Activated CD8-positive, alpha-beta memory T cell treated with anti-CD3 and anti-CD28 coated beads, Interleukin-2, amount 10 ng/mL, durations not matched to agents 7 days and 5 days (primary cell): Measurements from ENCODE around the gene ACRBP. TPM values are rescaled to one million over a fixed set of nuclear protein-coding genes. Genes with fewer than 3 reads are reported as not detected.

Experiments
- ATAC-seq: fragments of 150-1000 bp; cut with Tn5 transposase; one replicate; pipeline ENCODE4 v1.10.0; 2021; ENCODE audit warnings: moderate library complexity
- CTCF ChIA-PET: fragments of 350-600 bp; sonication (Branson Sonifier 250); formaldehyde crosslinking; loops from one replicate; lab custom pipeline; 2021; ENCODE audit warnings: antibody characterized with exemption; lab: Charles Lee
- DNase-seq: peaks from one replicate; pipeline ENCODE4 v3.0.0-alpha.2; 2020
- H3K27ac Mint-ChIP-seq: one replicate; pipeline ENCODE4 v1.8.0; 2021; ENCODE audit warnings: mild to moderate bottlenecking, mixed read lengths
- H3K27me3 Mint-ChIP-seq: one replicate; pipeline ENCODE4 v1.8.0; 2021; ENCODE audit warnings: mixed read lengths
- H3K36me3 Mint-ChIP-seq: one replicate; pipeline ENCODE4 v1.8.0; 2021; ENCODE audit warnings: mild to moderate bottlenecking, mixed read lengths
- H3K4me1 Mint-ChIP-seq: one replicate; pipeline ENCODE4 v1.8.0; 2021; ENCODE audit warnings: mixed read lengths
- H3K4me3 Mint-ChIP-seq: one replicate; pipeline ENCODE4 v1.8.0; 2021; ENCODE audit warnings: mild to moderate bottlenecking, moderate library complexity, mixed read lengths
- H3K9me3 Mint-ChIP-seq: one replicate; pipeline ENCODE4 v1.8.0; 2022; ENCODE audit warnings: low read depth, mixed read lengths
- total RNA-seq, 2 experiments: library from RNA; stranded (reverse); gene quantifications; one replicate each; pipeline ENCODE4 v1.2.3, GENCODE V29; 2021

ACRBP gene
- total RNA-seq: 1 to 10 TPM; 1.1 to 2.0 TPM

DNA sequence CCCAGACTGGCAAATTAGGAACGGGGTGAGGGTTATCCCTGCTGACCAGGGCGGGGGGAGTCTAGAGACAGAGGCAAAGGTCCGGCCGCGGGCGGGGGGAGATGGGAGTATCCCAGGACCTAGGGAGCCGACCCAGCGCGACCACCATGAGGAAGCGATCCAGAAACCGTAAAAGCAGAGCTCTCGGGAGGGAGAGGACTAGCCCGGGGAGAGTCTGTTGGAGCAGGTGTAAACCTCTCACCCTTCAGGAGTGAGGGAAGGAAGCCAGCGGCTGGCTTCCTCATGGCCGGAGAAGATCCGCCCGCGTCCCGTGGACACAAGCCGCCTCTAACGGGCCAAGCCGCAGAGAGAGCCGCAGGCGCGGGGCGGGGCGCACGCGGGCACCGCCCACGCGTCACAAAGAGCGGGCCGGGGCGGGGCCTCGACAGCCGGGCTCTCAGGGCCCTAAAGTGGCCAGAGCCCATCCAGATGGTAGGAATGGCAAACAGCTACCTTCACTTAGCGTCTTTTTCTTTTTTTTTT is at the start of gene ACRBP:
Gene ACRBP, minus strand, starts transcription at position 350 of the 522 bp plus-strand sequence. Its CDS starts 66 bp downstream, at position 284.
- Mint-ChIP-seq H3K27ac (peak within 1 kb of the TSS; percentile 42), H3K36me3 (peaks cover 31% of the 10 kb centered on the region), H3K4me3 (peak within 1 kb of the TSS; percentile 23), H3K4me1 (peaks cover 8% of the 10 kb centered on the region), H3K9me3 (peaks cover 14% of the 10 kb centered on the region), H3K27me3 (peaks cover 3% of the 10 kb centered on the region)
- ATAC-seq (peak; percentile 70), DNase-seq (no peak)
- CTCF ChIA-PET: interaction anchor here (0.6 to 1.1 kb wide), 3 partner anchors 10 to 161 kb away, joined by 3 to 4 read pairs (median 4); no protein-coding TSS in a partner anchor

- ATAC-seq: no peak
Measured at GRCh38 chr12:6695313-6696045, 48.2 kb upstream of the ACRBP start.

GRCh38 chr12:6694701-6695100 is 47.5 kb upstream of the ACRBP start:
- Mint-ChIP-seq H3K4me1 (peaks cover 17% of the 10 kb centered on the region), H3K4me3 (no peak overlapping the region)
- CTCF ChIA-PET: no interaction called here

More at GRCh38 chr12:6695313-6696045, 48.2 kb upstream of the ACRBP start:
- no peak for DNase-seq
- Mint-ChIP-seq H3K27me3 (peaks cover 22% of the 10 kb centered on the region), H3K9me3 (no peaks in the 10 kb centered on the region), H3K36me3 (peaks cover 1% of the 10 kb centered on the region), H3K4me1 (peaks cover 15% of the 10 kb centered on the region), H3K27ac (no peak overlapping the region), H3K4me3 (no peak overlapping the region)
- CTCF ChIA-PET: interaction anchor here (1.2 to 1.7 kb wide), 3 partner anchors 74 to 177 kb away, joined by 3 to 5 read pairs (median 3); partner anchors contain the start of gene SPSB2

DNA sequence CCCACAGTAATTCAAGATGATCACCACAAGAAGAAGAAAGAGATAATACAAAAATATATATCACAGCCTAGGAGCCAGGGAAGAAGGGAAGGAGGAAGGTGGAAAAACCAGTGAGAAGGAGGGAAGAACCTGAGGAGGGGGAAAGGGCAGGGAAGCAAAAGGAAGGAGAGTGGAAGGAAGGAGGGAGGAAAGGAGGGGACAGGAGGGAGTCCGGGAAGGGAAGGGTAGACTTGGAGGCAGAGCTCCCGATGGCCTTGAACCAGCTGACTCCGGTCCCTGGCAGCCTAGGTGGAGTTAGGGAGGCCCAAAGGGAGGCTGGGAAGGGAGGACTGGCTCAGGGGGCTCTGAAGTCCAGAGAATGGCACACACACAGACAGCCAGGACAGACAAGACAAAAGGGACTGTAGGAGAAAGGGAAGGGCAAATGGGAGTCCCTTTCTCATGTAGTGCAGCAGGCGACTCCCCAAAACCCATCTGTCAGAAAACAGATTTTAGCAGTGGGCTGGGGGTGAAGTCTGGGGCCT is 46.7 kb upstream of the ACRBP start:
- CTCF ChIA-PET: no interaction called here
- Mint-ChIP-seq H3K9me3 (no peaks in the 10 kb centered on the region), H3K4me1 (peaks cover 12% of the 10 kb centered on the region), H3K4me3 (no peak overlapping the region), H3K27me3 (peaks cover 13% of the 10 kb centered on the region), H3K36me3 (no peaks in the 10 kb centered on the region), H3K27ac (no peak overlapping the region)
- no peak for DNase-seq
- no peak for ATAC-seq

More at GRCh38 chr12:6694701-6695100, 47.5 kb upstream of the ACRBP start:
- H3K27ac Mint-ChIP-seq: no peak overlapping the region
- DNase-seq (no peak), ATAC-seq (no peak)
- H3K36me3 Mint-ChIP-seq: peaks cover 1% of the 10 kb centered on the region
- H3K27me3 Mint-ChIP-seq: peaks cover 21% of the 10 kb centered on the region
- no peaks in the 10 kb centered on the region for H3K9me3 Mint-ChIP-seq

- no peaks in the 10 kb centered on the region for H3K9me3 Mint-ChIP-seq
- ATAC-seq (no peak), DNase-seq (no peak)
- H3K4me1 Mint-ChIP-seq: peaks cover 13% of the 10 kb centered on the region
- H3K27ac Mint-ChIP-seq: no peak overlapping the region
- peaks cover 5% of the 10 kb centered on the region for H3K36me3 Mint-ChIP-seq
- CTCF ChIA-PET: interaction anchor here (0.7 to 1.5 kb wide), 3 partner anchors 12 to 86 kb away, joined by 3 read pairs; no protein-coding TSS in a partner anchor
- H3K4me3 Mint-ChIP-seq: no peak overlapping the region
- peaks cover 4% of the 10 kb centered on the region for H3K27me3 Mint-ChIP-seq
Measured at GRCh38 chr12:6692888-6693287, 45.7 kb upstream of the ACRBP start.

GRCh38 chr12:6691473-6691872 is 44.2 kb upstream of the ACRBP start:
- DNase-seq: no peak
- H3K27ac Mint-ChIP-seq: no peak overlapping the region
- no peak overlapping the region for H3K4me3 Mint-ChIP-seq
- H3K4me1 Mint-ChIP-seq: peaks cover 26% of the 10 kb centered on the region
- CTCF ChIA-PET: interaction anchor here (1.0 to 1.5 kb wide), 5 partner anchors 10 to 87 kb away, joined by 3 to 8 read pairs (median 3); partner anchors contain the start of gene PTMS
- H3K27me3 Mint-ChIP-seq: no peaks in the 10 kb centered on the region
- no peaks in the 10 kb centered on the region for H3K9me3 Mint-ChIP-seq
- ATAC-seq: no peak
- H3K36me3 Mint-ChIP-seq: peaks cover 16% of the 10 kb centered on the region

DNA sequence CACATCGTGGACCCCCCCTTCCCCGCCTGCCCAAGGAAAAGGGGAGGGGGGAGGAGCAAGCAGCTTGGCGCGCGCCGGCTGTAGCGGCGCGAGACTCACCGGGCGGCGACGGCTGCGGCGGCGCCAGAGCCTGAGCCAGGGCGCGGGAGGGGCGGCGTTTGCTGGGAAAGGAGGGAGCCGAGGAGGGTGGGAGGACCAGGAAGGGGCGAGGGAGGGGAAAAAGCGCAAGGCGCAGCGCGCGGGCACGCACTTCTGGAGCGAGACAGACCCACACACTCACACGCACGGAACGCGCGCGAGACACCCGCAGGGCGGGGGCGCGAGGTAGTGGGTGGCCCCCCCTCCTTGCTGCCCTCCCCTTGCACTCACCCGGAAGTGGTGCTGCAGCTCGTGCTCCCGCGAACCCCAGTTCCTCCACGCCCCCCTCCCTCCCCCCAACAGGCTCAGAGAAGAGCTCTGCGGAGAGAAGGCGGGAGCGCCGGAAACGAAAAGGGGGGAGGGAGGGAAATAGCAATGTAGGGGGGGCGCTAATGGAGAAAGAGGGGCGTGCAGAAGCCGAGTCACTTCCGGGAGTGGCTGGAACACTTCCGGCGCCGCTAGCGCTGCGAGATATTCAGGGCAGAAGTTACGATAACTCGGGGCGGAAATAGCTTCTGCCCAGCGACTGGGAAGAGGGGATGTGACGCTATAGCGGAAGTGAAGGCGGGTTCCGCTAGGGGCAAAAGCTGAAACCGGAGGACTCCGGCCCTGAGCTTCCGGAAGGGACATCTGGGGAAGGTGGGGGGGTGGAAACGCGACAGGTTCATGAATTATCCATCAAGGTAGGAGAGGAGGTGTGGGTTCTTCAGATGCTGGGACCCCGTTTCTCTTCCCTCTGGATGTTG is 42.0 kb upstream of the ACRBP start, which contains the start of gene ZNF384:
Gene ZNF384, minus strand, starts transcription at position 377 of the 884 bp plus-strand sequence. CDS start 9,855 bp downstream, outside the sequence.
- Mint-ChIP-seq H3K27me3 (no peaks in the 10 kb centered on the region), H3K4me1 (peaks cover 44% of the 10 kb centered on the region), H3K9me3 (no peaks in the 10 kb centered on the region), H3K27ac (peak within 1 kb of the TSS; percentile 96), H3K4me3 (peak within 1 kb of the TSS; percentile 96), H3K36me3 (peaks cover 29% of the 10 kb centered on the region)
- CTCF ChIA-PET: interaction anchor here (0.7 to 2.1 kb wide), 25 partner anchors 21 to 419 kb away, joined by 3 to 18 read pairs (median 4); partner anchors contain the start of genes CDCA3, COPS7A, LPAR5 and MLF2
- DNase-seq (peak; percentile 99), ATAC-seq (peak; percentile 84)

DNA sequence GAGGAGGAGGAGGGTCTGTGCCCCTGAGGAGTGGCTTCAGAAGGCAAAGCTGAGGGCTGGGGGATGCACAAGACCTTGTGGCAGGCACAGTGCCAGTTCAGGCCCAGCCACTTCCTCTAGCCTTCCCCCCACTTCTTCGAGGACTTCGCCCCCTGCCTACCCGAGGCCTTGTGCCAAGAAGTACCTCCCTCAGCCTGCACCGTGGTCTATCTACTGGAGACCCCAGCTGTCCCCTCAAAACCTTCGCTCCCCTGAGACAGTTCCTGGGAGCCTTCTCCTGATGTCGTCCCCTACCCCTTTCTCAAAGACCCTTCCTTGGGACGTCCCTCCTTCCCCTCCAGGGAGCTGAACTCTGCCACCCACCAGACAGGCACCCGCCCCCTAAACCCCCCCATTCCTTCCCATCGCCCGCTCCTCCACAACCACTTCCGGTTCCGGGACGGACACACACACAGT is 41.3 kb upstream of the ACRBP start:
- CTCF ChIA-PET: interaction anchor here (0.7 to 2.1 kb wide), 19 partner anchors 23 to 243 kb away, joined by 3 to 18 read pairs (median 4); partner anchors contain the start of genes COPS7A, LPAR5, MLF2 and P3H3
- ATAC-seq: peak; percentile 11
- H3K4me3 Mint-ChIP-seq: peak overlapping the region; percentile 96

DNA sequence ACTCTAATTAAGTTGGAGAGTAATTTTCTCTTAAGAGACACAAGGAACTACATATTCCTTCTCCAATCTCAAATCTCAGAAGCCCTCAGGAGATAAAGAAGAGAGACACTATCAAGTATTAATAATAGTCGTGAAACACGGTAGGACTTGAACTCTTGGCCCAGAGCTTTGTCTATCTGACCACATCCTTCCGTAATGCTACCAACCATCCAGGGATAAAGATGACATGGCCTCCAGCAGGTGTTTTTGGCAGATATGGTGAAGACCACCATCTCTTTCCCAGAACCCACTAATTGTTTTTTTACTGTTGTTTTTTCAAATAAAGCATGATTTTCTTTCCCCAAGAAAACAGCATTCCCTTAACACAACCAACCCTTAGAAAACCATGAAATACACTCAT is 38.6 kb upstream of the ACRBP start:
- H3K4me3 Mint-ChIP-seq: peak overlapping the region; percentile 96
- H3K27ac Mint-ChIP-seq: peak overlapping the region; percentile 22
- H3K27me3 Mint-ChIP-seq: no peaks in the 10 kb centered on the region
- no peaks in the 10 kb centered on the region for H3K9me3 Mint-ChIP-seq
- peaks cover 39% of the 10 kb centered on the region for H3K36me3 Mint-ChIP-seq
- ATAC-seq (no peak), DNase-seq (no peak)
- peaks cover 45% of the 10 kb centered on the region for H3K4me1 Mint-ChIP-seq
- CTCF ChIA-PET: interaction anchor here (0.6 to 3.8 kb wide), 8 partner anchors 9 to 313 kb away, joined by 3 to 36 read pairs (median 4); partner anchors contain the start of gene PTMS

More for the DNA sequence above, 41.3 kb upstream of the ACRBP start:
- no peaks in the 10 kb centered on the region for H3K9me3 Mint-ChIP-seq
- H3K27ac Mint-ChIP-seq: peak overlapping the region; percentile 96
- peaks cover 46% of the 10 kb centered on the region for H3K4me1 Mint-ChIP-seq
- DNase-seq: peak; percentile 75
- no peaks in the 10 kb centered on the region for H3K27me3 Mint-ChIP-seq
- H3K36me3 Mint-ChIP-seq: peaks cover 32% of the 10 kb centered on the region

DNA sequence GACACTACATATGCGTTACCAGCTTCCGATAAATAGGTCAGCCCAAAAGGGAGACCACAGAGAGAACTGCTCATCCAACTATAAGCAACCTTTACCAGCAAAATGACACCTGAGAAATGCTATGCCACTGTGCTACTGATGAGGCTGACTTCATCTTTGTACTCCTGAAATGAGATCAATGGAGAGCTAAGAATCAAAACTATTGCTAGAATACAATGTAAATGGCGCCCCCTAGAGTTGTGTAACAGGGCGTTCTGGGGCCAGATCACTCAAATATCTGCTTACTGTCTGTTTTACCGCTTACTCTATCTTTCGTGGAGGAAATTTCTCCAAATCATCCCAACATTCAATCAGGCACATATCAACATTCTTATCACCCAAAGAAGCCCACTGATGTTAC is 37.4 kb upstream of the ACRBP start:
- Mint-ChIP-seq H3K27ac (peak overlapping the region; percentile 64), H3K9me3 (no peaks in the 10 kb centered on the region), H3K4me3 (no peak overlapping the region), H3K36me3 (peaks cover 42% of the 10 kb centered on the region), H3K4me1 (peaks cover 42% of the 10 kb centered on the region), H3K27me3 (no peaks in the 10 kb centered on the region)
- ATAC-seq (no peak), DNase-seq (peak; percentile 69)
- CTCF ChIA-PET: interaction anchor here (0.7 to 3.8 kb wide), 24 partner anchors 11 to 152 kb away, joined by 3 to 36 read pairs (median 4); partner anchors contain the start of genes COPS7A, MLF2 and PTMS

- CTCF ChIA-PET: interaction anchor here (1.2 to 1.6 kb wide), 2 partner anchors 10 to 11 kb away, joined by 4 read pairs; no protein-coding TSS in a partner anchor
- H3K9me3 Mint-ChIP-seq: no peaks in the 10 kb centered on the region
- peaks cover 59% of the 10 kb centered on the region for H3K36me3 Mint-ChIP-seq
- no peak for ATAC-seq
- no peaks in the 10 kb centered on the region for H3K27me3 Mint-ChIP-seq
- H3K27ac Mint-ChIP-seq: no peak overlapping the region
- no peaks in the 10 kb centered on the region for H3K4me1 Mint-ChIP-seq
- no peak overlapping the region for H3K4me3 Mint-ChIP-seq
- DNase-seq: no peak
Measured at GRCh38 chr12:6676962-6677361, 29.7 kb upstream of the ACRBP start.

DNA sequence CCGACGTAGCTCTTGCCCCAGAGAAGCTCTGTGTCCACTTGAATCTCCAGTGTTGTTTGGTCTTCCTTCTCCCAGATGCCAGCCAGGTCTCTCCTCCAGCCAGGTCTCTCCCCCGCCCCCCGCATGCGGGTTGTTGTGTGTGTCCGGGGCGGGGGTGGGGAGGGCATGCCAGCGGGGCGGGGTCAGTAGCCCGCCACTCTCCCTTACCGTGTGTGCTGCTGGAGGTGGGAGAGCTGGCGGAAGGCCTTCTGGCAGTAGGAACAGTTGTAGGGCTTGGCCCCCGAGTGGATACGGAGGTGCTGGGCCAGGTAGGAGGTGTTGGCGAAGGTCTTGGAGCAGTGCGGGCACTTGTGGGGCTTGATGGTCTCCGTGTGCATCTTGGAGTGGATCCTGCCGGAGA is 24.9 kb upstream of the ACRBP start:
- no peak for DNase-seq
- Mint-ChIP-seq H3K27me3 (no peaks in the 10 kb centered on the region), H3K4me1 (no peaks in the 10 kb centered on the region), H3K4me3 (no peak overlapping the region), H3K9me3 (no peaks in the 10 kb centered on the region), H3K27ac (no peak overlapping the region), H3K36me3 (peaks cover 67% of the 10 kb centered on the region)
- CTCF ChIA-PET: no interaction called here
- ATAC-seq: no peak
